K562 (cell line): ENCODE measurements around the gene TSHZ1. TPM values are rescaled to one million over a fixed set of nuclear protein-coding genes. Genes with fewer than 3 reads are reported as not detected.

Experiments
- ATF1 ChIP-seq, 2 experiments: fragments of 450-650 bp in 1 of 2; IDR thresholded peaks; 2 replicates each; pipeline ENCODE4 v1.6.1; 2016; ENCODE audit warnings: missing compliant biosample characterization in 1 of 2, missing genetic modification characterization in 1 of 2
- FOXM1 ChIP-seq, 2 experiments: fragments of 450-650 bp in 1 of 2; sonication (generic) in 1 of 2; formaldehyde crosslinking in 1 of 2; IDR thresholded peaks; 2 replicates each; pipeline versions ENCODE4 v1.6.1 to v1.9.0; 2017 to 2022; ENCODE audit warnings: low read depth in 2 of 2, mild to moderate bottlenecking in 2 of 2, missing genetic modification reagents in 1 of 2, moderate library complexity in 1 of 2
- GMEB1 ChIP-seq: fragments of 250-450 bp; sonication (Bioruptor Pico); IDR thresholded peaks from 2 replicates; pipeline ENCODE4 v1.4.0; 2020; ENCODE audit warnings: mild to moderate bottlenecking
- HDAC6 ChIP-seq: IDR thresholded peaks from 2 replicates; pipeline ENCODE4 v1.6.1; 2012; ENCODE audit warnings: low read depth, mild to moderate bottlenecking, control low read depth, inconsistent platforms, low read length, moderate library complexity
- HES1 ChIP-seq: fragments of 450-650 bp; IDR thresholded peaks from 2 replicates; pipeline ENCODE4 v1.6.1; 2016; ENCODE audit warnings: low read depth, mild to moderate bottlenecking, moderate library complexity
- HNRNPUL1 ChIP-seq: fragments of 200-400 bp; formaldehyde crosslinking; IDR thresholded peaks from 2 replicates; pipeline ENCODE4 v1.6.1; 2017; ENCODE audit warnings: low read length
- IFI16 ChIP-seq: fragments of 250-450 bp; sonication (Bioruptor Pico); IDR thresholded peaks from 2 replicates; pipeline ENCODE4 v2.1.2; 2022; ENCODE audit warnings: mild to moderate bottlenecking, inconsistent platforms
- MAX ChIP-seq: sonication (generic); formaldehyde crosslinking; IDR thresholded peaks from 2 replicates; pipeline ENCODE4 v1.9.0; 2022; ENCODE audit warnings: mild to moderate bottlenecking, missing genetic modification reagents
- MLX ChIP-seq, 2 experiments: fragments of 450-650 bp in 1 of 2; sonication (generic) in 1 of 2; formaldehyde crosslinking; conservative IDR thresholded peaks; 2 replicates each; pipeline versions ENCODE4 v1.4.0 to v1.8.1; 2020 to 2022; ENCODE audit warnings: mild to moderate bottlenecking in 1 of 2, missing genetic modification reagents in 1 of 2
- NELFE ChIP-seq: IDR thresholded peaks from 2 replicates; pipeline ENCODE4 v1.6.1; 2011; ENCODE audit warnings: mild to moderate bottlenecking; ENCODE audit not compliant: insufficient read depth, insufficient read length
- PHF21A ChIP-seq: fragments of 450-650 bp; IDR thresholded peaks from 2 replicates; pipeline ENCODE4 v1.6.1; 2017; ENCODE audit warnings: low read depth, borderline replicate concordance
- PHF8 ChIP-seq: fragments of 200-600 bp; sonication (generic); IDR thresholded peaks from 2 replicates; pipeline ENCODE4 v1.6.1; 2012; ENCODE audit warnings: mixed run types, mild to moderate bottlenecking, inconsistent platforms, low read length, moderate library complexity, borderline replicate concordance
- POLR3A ChIP-seq: IDR thresholded peaks from 2 replicates; pipeline ENCODE4 v1.6.1; 2011; ENCODE audit warnings: borderline replicate concordance, mild to moderate bottlenecking, moderate library complexity; ENCODE audit not compliant: insufficient read length, insufficient read depth; ENCODE audit errors: extremely low read depth
- PTBP1 ChIP-seq: fragments of 200-400 bp; formaldehyde crosslinking; IDR thresholded peaks from 2 replicates; pipeline ENCODE4 v1.6.1; 2017; ENCODE audit warnings: low read depth, low read length
- PYGO2 ChIP-seq: fragments of 450-650 bp; IDR thresholded peaks from 2 replicates; pipeline ENCODE4 v1.6.1; 2016; ENCODE audit warnings: mild to moderate bottlenecking, missing genetic modification characterization, moderate library complexity, missing compliant biosample characterization
- RBM22 ChIP-seq: fragments of 200-400 bp; formaldehyde crosslinking; IDR thresholded peaks from 2 replicates; pipeline ENCODE4 v1.6.1; 2018; ENCODE audit warnings: low read length, low read depth; ENCODE audit not compliant: poor library complexity, severe bottlenecking
- RFX1 ChIP-seq: fragments of 450-650 bp; IDR thresholded peaks from 2 replicates; pipeline ENCODE4 v1.6.1; 2016; ENCODE audit warnings: mild to moderate bottlenecking, moderate library complexity
- SMC3 ChIP-seq: conservative IDR thresholded peaks from 2 replicates; pipeline ENCODE4 v1.6.1; 2011; ENCODE audit warnings: low read depth, low read length, improper control_type of control experiment; ENCODE audit not compliant: insufficient read depth
- SREBF1 ChIP-seq: fragments of 150-350 bp; IDR thresholded peaks from 2 replicates; pipeline ENCODE4 v1.6.1; 2014; ENCODE audit warnings: antibody characterized with exemption, low read depth, low read length, borderline replicate concordance
- TBP ChIP-seq: optimal IDR thresholded peaks from 2 replicates; pipeline ENCODE3; 2011; ENCODE audit warnings: low read depth, low read length, improper control_type of control experiment
- XRCC5 ChIP-seq: fragments of 200-400 bp; formaldehyde crosslinking; IDR thresholded peaks from 2 replicates; pipeline ENCODE4 v1.6.1; 2017; ENCODE audit warnings: low read depth, mild to moderate bottlenecking, low read length
- ZBTB7A ChIP-seq: IDR thresholded peaks from 2 replicates; pipeline ENCODE4 v1.6.1; 2011; ENCODE audit warnings: low read depth, mild to moderate bottlenecking, low read length, moderate library complexity, borderline replicate concordance; ENCODE audit not compliant: control insufficient read depth
- ZBTB8A ChIP-seq: fragments of 450-650 bp; IDR thresholded peaks from 2 replicates; pipeline ENCODE4 v1.6.1; 2018; ENCODE audit warnings: mild to moderate bottlenecking, moderate library complexity; ENCODE audit not compliant: partially characterized antibody
- ZNF24 ChIP-seq: fragments of 450-650 bp; IDR thresholded peaks from 2 replicates; pipeline ENCODE4 v1.6.1; 2016
- ZNF507 ChIP-seq: conservative IDR thresholded peaks from 2 replicates; pipeline ENCODE4 v1.6.1; 2017; ENCODE audit warnings: missing genetic modification characterization, missing compliant biosample characterization
- polyA plus RNA-seq, 8 experiments: library from polyadenylated mRNA; depleted of rRNA in 4 of 8; stranded (reverse) in 5 of 8; unstranded in 3 of 8; fragments of >200 nt; fragmentation: Nextera tagmentation in 2 of 8; fragmentation: Illumina TruSeq in 1 of 8; extraction: Ambion mirVana in 2 of 8; extraction: Trizol in 1 of 8; gene quantifications; 2 replicates each; pipeline versions ENCODE4 v1.2.1 to v1.2.3, GENCODE V29; 2011 to 2014; ENCODE audit warnings: inconsistent platforms in 1 of 8, missing spikeins in 1 of 8
- total RNA-seq, 7 experiments: library from RNA; depleted of rRNA in 6 of 7; stranded (reverse); fragments of >200 nt in 6 of 7; fragmentation: Illumina TruSeq in 2 of 7; extraction: Trizol in 2 of 7; gene quantifications; 2 replicates each; pipeline versions ENCODE4 v1.2.1 to v1.2.3, GENCODE V29; 2011 to 2021; ENCODE audit warnings: low replicate concordance in 1 of 7

TSHZ1 gene
- total and polyA plus RNA-seq, 9 of the 15 experiments (the other 6 are each of a cell fraction or from before 2014, with no cell fraction given) = 1.1 to 7.2 (median 2.7) TPM

GRCh38 chr18:75209129-75209950, 1.3 kb upstream of the TSHZ1 start, which contains the start of gene PTGR3 (continued):
- no peak for TF ChIP-seq POLR3A
- no peak for TF ChIP-seq MAX (CRISPR knock-in tag)
- no peak for TF ChIP-seq PYGO2 (tag)
- no peak for TF ChIP-seq ZNF507 (tag)
- TF ChIP-seq RBM22 = no peak
- no peak for TF ChIP-seq SMC3
- TF ChIP-seq FOXM1 (IDR thresholded peaks at IDR 0.05; ENCODE audit: low read depth) = peak; percentile 74
- peak; percentile 78; the same call in 1 of the 2 replicates for TF ChIP-seq FOXM1 (CRISPR knock-in tag; IDR thresholded peaks at IDR 0.05; ENCODE audit: low read depth)
- TF ChIP-seq ZNF24 = no peak
- no peak for TF ChIP-seq IFI16 (CRISPR knock-in tag)
- no peak for TF ChIP-seq RFX1
- TF ChIP-seq ZBTB8A = no peak
- TF ChIP-seq HES1 = no peak
- no peak for TF ChIP-seq PHF21A
- TF ChIP-seq HDAC6 = no peak
- no peak for TF ChIP-seq PTBP1
- no peak for TF ChIP-seq ATF1 (CRISPR knock-in tag; IDR thresholded peaks at IDR 0.05)
- no peak for TF ChIP-seq ATF1 (tag; IDR thresholded peaks at IDR 0.05)
- TF ChIP-seq TBP = peak; percentile 46
- no peak for TF ChIP-seq NELFE
- no peak for TF ChIP-seq XRCC5
- peak; percentile 59; the same call in 1 of the 2 replicates for TF ChIP-seq PHF8
- TF ChIP-seq SREBF1 = no peak
- TF ChIP-seq HNRNPUL1 = no peak
- peak; percentile 53; the same call in 1 of the 2 replicates for TF ChIP-seq ZBTB7A
- TF ChIP-seq MLX (CRISPR knock-in tag; conservative IDR thresholded peaks at IDR 0.05) = no peak
- no peak for TF ChIP-seq GMEB1 (CRISPR knock-in tag)
